ENCODE measurements around the gene BMP8A.
"Not testable (repeated sequence)": the region's sequence is repeated elsewhere in the genome, so short reads cannot be mapped to it uniquely, and the experiment has no call there.

DNA sequence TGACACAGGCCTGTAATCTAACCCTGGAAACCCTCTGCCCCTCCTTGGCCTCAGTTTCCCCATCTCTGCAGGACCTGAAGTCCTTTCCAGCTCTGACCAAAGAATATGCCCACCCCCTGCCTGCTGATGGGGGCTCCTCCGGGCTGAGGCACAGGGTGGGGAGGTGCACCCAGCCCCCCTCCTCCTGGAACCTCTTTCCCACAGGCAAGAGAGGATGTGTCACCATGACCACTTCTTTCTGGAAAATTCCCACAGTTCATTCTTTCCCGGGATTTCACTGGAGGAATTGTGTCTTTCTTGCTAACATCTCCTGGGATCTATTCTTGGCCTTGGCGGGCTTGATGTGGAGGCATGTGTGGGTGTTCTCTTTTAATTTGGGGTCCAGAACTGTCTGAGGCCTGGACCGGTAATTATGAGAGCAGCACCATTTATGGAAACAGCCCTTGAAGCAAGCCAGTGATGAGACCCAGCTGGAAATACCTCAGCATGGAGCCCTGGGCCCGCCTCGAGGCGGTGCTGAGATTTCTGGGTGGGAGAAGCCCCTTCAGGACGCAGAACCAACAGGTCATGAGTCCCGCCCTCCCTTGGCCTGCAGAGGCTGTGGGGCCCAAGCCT, 6.8 kb downstream of the BMP8A start:
- TF ChIP-seq, protein P1, sequence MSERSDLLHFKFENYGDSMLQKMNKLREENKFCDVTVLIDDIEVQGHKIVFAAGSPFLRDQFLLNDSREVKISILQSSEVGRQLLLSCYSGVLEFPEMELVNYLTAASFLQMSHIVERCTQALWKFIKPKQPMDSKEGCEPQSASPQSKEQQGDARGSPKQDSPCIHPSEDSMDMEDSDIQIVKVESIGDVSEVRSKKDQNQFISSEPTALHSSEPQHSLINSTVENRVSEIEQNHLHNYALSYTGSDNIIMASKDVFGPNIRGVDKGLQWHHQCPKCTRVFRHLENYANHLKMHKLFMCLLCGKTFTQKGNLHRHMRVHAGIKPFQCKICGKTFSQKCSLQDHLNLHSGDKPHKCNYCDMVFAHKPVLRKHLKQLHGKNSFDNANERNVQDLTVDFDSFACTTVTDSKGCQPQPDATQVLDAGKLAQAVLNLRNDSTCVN (CRISPR knock-in tag; IDR thresholded peaks at IDR 0.05), result not testable (repeated sequence)
- TF ChIP-seq, protein P2, sequence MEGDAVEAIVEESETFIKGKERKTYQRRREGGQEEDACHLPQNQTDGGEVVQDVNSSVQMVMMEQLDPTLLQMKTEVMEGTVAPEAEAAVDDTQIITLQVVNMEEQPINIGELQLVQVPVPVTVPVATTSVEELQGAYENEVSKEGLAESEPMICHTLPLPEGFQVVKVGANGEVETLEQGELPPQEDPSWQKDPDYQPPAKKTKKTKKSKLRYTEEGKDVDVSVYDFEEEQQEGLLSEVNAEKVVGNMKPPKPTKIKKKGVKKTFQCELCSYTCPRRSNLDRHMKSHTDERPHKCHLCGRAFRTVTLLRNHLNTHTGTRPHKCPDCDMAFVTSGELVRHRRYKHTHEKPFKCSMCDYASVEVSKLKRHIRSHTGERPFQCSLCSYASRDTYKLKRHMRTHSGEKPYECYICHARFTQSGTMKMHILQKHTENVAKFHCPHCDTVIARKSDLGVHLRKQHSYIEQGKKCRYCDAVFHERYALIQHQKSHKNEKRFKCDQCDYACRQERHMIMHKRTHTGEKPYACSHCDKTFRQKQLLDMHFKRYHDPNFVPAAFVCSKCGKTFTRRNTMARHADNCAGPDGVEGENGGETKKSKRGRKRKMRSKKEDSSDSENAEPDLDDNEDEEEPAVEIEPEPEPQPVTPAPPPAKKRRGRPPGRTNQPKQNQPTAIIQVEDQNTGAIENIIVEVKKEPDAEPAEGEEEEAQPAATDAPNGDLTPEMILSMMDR (IDR thresholded peaks at IDR 0.05 in 2 of 3, conservative IDR thresholded peaks at IDR 0.05 in 1 of 3; ENCODE audit: insufficient read depth in 2 of 3, low read depth in 1 of 3, low read length in 3 of 3), result not testable (repeated sequence)
- not testable (repeated sequence) for TF ChIP-seq PHB2 (IDR thresholded peaks at IDR 0.05; ENCODE audit: low read depth); POLR2AphosphoS5 (IDR thresholded peaks at IDR 0.05; ENCODE audit: control insufficient read depth, insufficient read depth, low read depth, low read length); GABPA (tag; conservative IDR thresholded peaks at IDR 0.05; ENCODE audit: low read depth); FOS (IDR thresholded peaks at IDR 0.05; ENCODE audit: extremely low read depth, insufficient read length); ZNF263 (CRISPR knock-in tag; IDR thresholded peaks at IDR 0.05; ENCODE audit: borderline replicate concordance)
- TF ChIP-seq, protein P3, sequence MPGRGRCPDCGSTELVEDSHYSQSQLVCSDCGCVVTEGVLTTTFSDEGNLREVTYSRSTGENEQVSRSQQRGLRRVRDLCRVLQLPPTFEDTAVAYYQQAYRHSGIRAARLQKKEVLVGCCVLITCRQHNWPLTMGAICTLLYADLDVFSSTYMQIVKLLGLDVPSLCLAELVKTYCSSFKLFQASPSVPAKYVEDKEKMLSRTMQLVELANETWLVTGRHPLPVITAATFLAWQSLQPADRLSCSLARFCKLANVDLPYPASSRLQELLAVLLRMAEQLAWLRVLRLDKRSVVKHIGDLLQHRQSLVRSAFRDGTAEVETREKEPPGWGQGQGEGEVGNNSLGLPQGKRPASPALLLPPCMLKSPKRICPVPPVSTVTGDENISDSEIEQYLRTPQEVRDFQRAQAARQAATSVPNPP (IDR thresholded peaks at IDR 0.05; ENCODE audit: borderline replicate concordance, insufficient read depth, insufficient read length), result not testable (repeated sequence)
- TF ChIP-seq, protein P4, sequence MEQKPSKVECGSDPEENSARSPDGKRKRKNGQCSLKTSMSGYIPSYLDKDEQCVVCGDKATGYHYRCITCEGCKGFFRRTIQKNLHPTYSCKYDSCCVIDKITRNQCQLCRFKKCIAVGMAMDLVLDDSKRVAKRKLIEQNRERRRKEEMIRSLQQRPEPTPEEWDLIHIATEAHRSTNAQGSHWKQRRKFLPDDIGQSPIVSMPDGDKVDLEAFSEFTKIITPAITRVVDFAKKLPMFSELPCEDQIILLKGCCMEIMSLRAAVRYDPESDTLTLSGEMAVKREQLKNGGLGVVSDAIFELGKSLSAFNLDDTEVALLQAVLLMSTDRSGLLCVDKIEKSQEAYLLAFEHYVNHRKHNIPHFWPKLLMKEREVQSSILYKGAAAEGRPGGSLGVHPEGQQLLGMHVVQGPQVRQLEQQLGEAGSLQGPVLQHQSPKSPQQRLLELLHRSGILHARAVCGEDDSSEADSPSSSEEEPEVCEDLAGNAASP (IDR thresholded peaks at IDR 0.05), result not testable (repeated sequence)

All from K562 (cell line).